Fibroblast of skin of left quadriceps (primary cell): ENCODE data around the gene PGP.

Experiments
- DNase-seq, 2 experiments: peaks; one replicate each; pipeline ENCODE4 v3.0.0-alpha.2; 2013; ENCODE audit warnings: low read depth in 2 of 2

Gene PGP

GRCh38 chr16:2199095-2199494 lies 15.5 kb downstream of the PGP start:
- no peak for DNase-seq

- no peak for DNase-seq
Measured at GRCh38 chr16:2198283-2198682, 16.4 kb downstream of the PGP start.

GRCh38 chr16:2197765-2198164 lies 16.9 kb downstream of the PGP start:
- no peak for DNase-seq

GRCh38 chr16:2196981-2197511 lies 17.6 kb downstream of the PGP start:
- DNase-seq = no peak

- no peak for DNase-seq
Measured at GRCh38 chr16:2196162-2196980, 18.3 kb downstream of the PGP start, which contains the start of gene CASKIN1. CASKIN1 (minus strand) TSS chr16:2196605; CDS start chr16:2196432, 173 bp downstream.

GRCh38 chr16:2195322-2196161 lies 19.1 kb downstream of the PGP start:
- no peak for DNase-seq

- DNase-seq = no peak
Measured at GRCh38 chr16:2194852-2195321, 19.8 kb downstream of the PGP start.

GRCh38 chr16:2194166-2194834 lies 20.3 kb downstream of the PGP start:
- no peak for DNase-seq

- DNase-seq = no peak
Measured at GRCh38 chr16:2191446-2191706, 23.3 kb downstream of the PGP start.

GRCh38 chr16:2190659-2191445 lies 23.8 kb downstream of the PGP start:
- DNase-seq = no peak

GRCh38 chr16:2190002-2190658 lies 24.5 kb downstream of the PGP start:
- DNase-seq = no peak

GRCh38 chr16:2189252-2189893 lies 25.3 kb downstream of the PGP start:
- DNase-seq = no peak

GRCh38 chr16:2188395-2188794 lies 26.2 kb downstream of the PGP start:
- DNase-seq = no peak

- no peak for DNase-seq
Measured at GRCh38 chr16:2187212-2187611, 27.4 kb downstream of the PGP start.

GRCh38 chr16:2186505-2186904 lies 28.1 kb downstream of the PGP start:
- DNase-seq = no peak

- no peak for DNase-seq
Measured at GRCh38 chr16:2186064-2186463, 28.6 kb downstream of the PGP start.

- no peak for DNase-seq
Measured at GRCh38 chr16:2184962-2185361, 29.7 kb downstream of the PGP start.

GRCh38 chr16:2184346-2184745 lies 30.3 kb downstream of the PGP start:
- no peak for DNase-seq

GRCh38 chr16:2183671-2184070 lies 31.0 kb downstream of the PGP start:
- no peak for DNase-seq

GRCh38 chr16:2181952-2182351 lies 32.7 kb downstream of the PGP start:
- DNase-seq = no peak
